HG03575 (cell line): ENCODE results near the gene TMEM191C.
"Not testable (repeated sequence)": the region's sequence is repeated elsewhere in the genome, so short reads cannot be mapped to it uniquely, and the experiment has no call there.

ENCODE experiments used
- ATAC-seq: cut with Tn5 transposase; IDR thresholded peaks from one replicate; pipeline ENCODE4 v1.9.1; 2021; ENCODE audit not compliant: unreplicated experiment, insufficient number of reproducible peaks, low FRiP score; ENCODE audit errors: extremely low read depth

TMEM191C gene

GRCh38 chr22:21467337-21468193 is at the start of gene TMEM191C:
TMEM191C (plus strand) TSS chr22:21467387; CDS start chr22:21467460, 73 bp downstream.
- ATAC-seq = not testable (repeated sequence)

DNA sequence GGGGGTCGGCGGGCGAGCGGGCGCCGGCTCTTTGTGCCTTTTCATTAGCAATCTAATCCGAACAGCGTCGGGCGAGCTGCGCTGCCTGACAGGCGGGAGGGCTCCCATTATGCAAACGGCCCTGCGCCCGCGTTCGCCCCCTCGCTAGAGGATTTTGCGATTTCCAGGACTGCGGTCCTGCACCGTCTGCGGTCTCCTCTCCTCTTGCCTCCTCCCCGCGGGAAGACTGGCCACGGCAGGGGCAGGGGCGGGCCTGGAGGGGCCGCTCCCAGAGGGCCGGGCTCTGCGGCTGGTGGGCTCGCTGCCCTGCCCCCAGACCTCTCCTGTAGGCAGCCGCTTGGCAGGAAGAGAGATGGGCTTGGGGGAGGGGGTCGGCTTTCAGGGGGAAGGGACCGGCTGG is 49.3 kb upstream of the TMEM191C start:
- not testable (repeated sequence) for ATAC-seq

DNA sequence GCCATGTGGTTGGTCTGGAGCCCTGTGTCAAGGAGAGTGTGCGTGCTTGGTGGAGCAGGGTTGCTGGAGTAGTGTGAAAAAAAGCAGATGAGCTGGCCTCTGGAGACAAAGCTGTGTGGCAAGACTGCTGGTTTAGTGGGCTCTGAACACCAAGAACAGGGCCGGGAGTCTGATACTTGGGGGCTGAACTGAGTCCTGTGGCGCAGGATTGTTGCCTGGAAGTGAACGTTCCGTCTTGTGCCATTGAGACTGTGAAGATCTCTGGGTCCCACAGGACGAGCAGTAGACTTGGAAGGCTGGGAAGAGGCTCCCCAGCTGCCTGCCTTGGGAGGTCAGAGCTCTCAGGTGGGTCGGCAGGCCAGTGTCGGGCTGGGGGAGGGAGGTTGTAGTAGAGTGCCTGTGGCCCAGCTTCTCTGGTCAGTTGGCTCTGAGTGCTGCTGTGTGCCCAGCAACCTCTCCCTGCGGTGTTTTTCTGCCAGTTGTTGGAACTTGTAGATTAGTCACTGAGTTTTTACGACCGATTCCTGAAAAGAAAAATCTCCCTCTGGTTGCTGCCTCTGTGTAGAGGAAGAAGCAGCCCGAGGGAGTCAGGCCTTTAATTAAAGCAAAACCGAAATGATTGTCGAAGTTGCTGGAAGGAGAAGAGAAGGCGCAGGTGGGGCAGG is 48.1 kb upstream of the TMEM191C start:
- not testable (repeated sequence) for ATAC-seq

DNA sequence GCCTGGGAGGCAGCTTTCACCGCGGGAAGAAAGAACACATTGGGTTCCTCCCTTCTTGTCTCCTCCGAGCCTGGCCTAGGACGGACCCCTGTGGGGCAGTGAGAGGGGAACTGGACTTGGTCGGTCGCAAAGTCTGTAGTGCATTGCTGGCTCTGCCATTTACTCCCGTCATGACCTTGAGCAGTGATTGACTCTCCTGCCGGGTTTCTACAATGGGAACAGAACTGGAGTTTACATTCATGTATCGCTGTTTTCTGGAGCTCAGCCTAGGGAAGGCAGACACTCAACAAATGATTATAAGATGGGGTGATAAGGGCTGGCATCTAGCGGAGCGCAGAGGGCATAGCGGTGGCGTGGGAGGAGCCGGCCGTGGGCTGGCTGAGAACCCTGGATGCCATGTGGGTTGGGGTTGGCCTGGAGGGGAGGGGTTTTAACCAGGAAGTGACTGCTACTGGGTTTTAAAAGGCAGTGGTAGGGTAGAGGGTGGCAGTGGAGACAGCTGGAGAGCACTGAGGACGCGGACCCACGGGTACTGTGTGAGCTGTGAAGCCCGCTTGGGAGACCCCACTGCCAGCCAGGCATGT is 46.9 kb upstream of the TMEM191C start:
- not testable (repeated sequence) for ATAC-seq

DNA sequence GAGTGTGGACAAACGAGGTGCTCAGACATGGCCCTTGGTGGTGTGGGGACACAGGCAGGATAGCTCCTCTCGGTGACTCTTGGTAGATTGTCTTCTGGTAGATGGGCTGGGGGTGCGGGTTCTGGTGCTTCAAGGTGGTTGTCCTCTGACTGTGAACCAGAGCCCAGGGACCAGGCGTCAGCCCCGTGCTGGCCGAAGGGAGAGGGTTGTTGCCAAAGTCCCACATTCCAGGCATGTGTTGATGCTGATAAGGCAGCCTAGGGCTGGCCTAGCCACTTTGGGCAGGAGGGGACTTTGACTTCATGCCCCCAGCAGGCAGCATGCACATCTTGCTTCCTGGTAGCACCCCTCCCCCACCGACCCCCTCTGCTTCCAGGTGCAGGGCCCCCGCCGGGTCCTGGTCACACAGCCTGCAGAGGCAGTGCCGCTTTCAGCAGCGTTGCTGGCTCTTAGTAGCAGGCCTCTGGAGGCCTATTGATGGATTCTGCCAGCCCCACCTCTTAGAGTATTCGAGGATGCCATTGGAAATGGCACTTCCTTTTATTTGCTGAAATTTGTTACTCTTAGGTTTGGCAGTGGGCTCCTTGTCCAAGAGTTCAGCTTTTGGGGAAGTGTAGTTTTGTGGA is 43.0 kb upstream of the TMEM191C start:
- not testable (repeated sequence) for ATAC-seq

- ATAC-seq = not testable (repeated sequence)
Observed at GRCh38 chr22:21434378-21435233, 32.6 kb upstream of the TMEM191C start.

DNA sequence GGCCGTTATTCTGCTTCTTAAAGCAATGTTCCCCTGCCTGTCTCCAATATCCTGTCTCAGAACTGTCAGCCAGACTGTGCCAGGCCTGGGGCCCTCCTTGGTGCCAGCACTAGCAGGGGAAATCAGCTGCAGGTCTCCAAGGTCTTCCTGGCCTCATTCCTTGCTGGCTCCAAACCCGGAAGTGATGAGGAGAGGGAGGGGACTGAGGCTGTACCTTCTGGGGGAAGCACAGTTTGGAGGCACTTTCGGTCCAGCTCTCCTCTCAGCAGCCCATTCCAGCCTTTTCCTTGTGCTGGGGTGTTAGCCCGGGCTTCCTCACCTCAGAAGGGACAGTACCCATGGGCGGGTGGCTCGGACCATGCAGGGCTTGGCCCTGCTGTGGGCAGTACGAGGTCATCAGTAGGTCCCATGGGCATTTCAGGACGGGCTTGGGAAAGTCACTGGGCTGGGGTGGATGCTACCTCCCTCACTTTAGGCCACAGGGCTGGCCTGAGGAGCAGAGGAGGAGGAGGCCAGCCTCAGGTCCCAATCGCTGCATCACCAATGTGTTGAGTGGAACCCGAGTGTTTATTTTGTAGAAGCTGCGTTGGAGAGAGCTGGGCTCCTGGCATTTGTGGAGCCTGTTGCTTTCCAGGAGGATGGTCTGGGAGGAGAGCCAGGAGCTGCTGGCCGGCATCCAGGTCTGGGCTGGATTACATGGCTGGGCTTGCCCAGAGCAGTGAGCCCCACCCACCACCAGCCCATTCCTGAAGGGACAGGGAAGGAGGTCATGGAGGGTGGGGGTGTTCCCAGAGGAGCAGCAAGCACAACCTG is 31.0 kb upstream of the TMEM191C start:
- ATAC-seq = not testable (repeated sequence)

GRCh38 chr22:21438013-21438412 is 29.2 kb upstream of the TMEM191C start:
- ATAC-seq = not testable (repeated sequence)

DNA sequence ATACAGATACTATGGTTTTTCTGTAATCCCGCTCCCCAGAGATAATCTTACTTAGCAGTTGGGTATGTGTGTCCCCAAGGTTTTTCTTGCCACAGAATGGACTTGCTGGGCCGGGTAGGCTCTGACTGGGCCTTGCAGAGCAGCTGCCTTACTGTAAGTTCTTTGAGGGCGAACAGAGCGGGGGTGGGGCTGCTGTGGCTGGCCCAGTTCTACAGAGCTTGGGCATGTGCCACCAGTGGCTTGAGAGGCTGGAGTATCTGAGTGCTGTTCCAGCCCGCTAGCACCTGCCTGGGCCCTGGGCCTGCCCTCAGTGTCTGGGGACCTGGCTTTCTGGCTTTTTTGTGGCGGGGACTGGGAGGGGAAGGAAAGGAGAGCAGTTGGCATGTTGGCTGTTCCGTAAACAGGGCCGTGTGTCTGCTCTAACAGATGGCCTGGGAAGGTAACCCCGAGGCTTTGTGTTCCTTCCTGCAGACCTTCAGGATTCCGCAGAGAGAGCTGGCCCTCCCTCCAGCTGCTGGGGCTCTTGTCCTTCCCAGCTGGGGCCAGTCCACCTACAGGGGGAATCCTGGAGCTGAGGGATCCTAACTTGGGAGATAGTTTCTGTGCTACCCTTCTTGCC is 27.1 kb upstream of the TMEM191C start:
- ATAC-seq = not testable (repeated sequence)

DNA sequence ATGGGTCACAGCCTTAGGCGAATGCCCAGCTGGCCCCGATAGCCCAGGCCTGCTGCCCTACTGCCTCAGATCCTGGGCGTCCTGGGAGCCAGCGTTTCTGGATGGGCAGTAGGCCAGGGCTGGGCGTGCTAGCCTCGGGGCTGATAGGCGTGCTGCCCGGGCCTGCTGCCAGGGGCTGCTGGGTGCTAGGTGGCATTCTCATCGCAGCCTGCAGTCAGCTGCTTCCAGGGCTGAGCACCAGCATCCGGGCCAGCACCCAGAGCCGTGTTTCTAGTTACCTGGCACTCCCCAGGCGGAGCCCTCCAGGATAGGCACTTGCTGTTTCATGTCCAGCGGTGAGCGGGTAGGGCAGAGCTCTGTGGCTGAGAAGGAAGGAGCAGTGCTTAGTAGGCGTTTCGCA is 26.5 kb upstream of the TMEM191C start:
- not testable (repeated sequence) for ATAC-seq

DNA sequence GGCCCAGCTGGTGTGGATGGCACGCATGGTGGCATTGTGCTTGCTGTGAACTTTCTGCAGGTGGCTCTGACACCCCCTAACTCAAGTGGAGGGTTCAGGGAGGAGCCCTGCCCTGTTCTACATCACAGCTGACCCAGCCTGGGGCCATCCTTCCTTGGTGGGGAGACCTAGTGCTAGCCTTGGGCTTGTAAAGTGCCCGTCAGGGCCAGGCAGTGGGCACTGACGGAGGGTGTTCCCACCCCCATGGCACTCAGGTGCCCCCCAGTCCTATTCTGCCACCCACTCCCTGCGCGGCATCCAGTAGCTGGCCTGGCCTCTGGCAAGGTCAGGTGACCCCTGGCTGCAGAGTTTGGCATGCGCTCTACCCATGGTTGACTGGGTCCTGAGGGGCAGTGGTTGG is 26.0 kb upstream of the TMEM191C start:
- not testable (repeated sequence) for ATAC-seq

- ATAC-seq = not testable (repeated sequence)
Observed at GRCh38 chr22:21442123-21442522, 25.1 kb upstream of the TMEM191C start.

DNA sequence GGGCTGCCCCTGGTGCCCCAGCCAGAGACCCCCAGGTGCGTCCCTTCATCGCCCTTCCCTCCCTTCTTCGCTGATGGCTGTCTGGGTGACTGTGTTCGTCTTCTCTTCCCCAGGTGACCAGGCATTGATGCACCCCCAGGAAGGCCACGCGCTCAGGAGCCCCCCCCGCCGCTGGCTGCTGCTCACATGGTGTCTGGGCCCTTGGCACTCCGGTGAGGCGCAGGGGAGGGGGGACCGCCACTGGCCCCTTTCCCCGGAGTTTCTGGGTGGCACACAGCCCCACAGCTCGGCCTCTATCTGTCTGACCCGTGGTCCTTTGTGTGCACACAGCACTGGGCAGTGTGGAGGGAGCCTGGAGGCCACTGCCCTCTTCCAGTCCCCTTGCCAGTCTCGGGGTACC is 24.5 kb upstream of the TMEM191C start:
- not testable (repeated sequence) for ATAC-seq

DNA sequence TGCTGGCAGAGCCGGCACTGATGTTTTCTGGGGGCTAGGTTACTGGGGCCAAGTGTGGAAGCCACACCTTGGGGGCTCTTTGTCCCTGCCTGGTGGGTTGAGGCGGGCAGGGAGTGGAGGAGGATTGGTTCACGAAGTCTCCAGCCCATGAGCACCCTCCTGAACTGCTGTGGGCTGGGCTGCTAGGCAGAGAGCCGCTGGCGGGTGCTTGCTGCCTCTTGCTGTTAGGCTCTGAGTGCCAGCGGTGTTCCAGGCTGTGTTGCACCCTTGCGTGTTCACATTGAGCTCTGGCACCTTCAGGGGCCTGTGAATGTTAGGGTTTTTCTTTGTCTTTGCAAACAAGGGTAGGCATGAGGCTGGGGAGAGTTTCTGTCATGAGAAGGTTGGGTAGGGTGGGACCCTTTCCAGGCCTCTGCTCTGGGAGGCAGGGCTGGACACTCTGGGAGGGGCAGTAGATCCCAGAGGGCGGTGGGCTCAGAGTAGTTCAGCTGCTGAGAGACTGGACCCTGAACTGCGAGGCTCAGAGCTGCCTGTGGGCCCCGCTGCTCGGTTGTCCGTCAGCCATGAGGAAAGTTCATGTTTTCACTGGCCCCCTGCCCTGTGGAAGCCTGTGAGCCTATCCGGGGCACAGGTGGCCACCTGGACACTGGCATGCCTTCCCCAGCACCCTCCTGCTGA is 24.0 kb upstream of the TMEM191C start:
- ATAC-seq = no peak

GRCh38 chr22:21443735-21444421 is 23.3 kb upstream of the TMEM191C start:
- ATAC-seq = no peak

- no peak for ATAC-seq
Observed at GRCh38 chr22:21444701-21445436, 22.3 kb upstream of the TMEM191C start.
